Upper lobe of left lung (tissue), 6 donors: ENCODE results near the gene LIPM. TPM values are rescaled to one million over a fixed set of nuclear protein-coding genes. Genes with fewer than 3 reads are reported as not detected.

ENCODE experiments used
- ATAC-seq, 2 donors: fragments of 200-7000 bp; cut with Tn5 transposase; one replicate each; pipeline ENCODE4 v1.9.1; 2022; ENCODE audit warnings: mild to moderate bottlenecking in 2 of 2, moderate library complexity in 2 of 2; ENCODE audit not compliant: low FRiP score in 2 of 2
- DNase-seq, 2 donors: peaks; one replicate each; pipeline ENCODE4 v3.0.0-alpha.2; 2019 to 2020
- H3K27ac ChIP-seq, 4 donors: fragments of 200-600 bp; sonication (generic); one replicate each; pipeline ENCODE4 v1.5.1; 2016 to 2019
- H3K27me3 ChIP-seq, 4 donors: fragments of 200-600 bp; sonication (generic); one replicate each; pipeline ENCODE4 v1.5.1; 2017 to 2019
- H3K36me3 ChIP-seq, 4 donors: fragments of 200-600 bp; sonication (generic); one replicate each; pipeline ENCODE4 v1.5.1; 2016 to 2019
- H3K4me1 ChIP-seq, 4 donors: fragments of 200-600 bp; sonication (generic); one replicate each; pipeline ENCODE4 v1.5.1; 2018 to 2019
- H3K4me3 ChIP-seq, 4 donors: fragments of 200-600 bp; sonication (generic); one replicate each; pipeline ENCODE4 v1.5.1; 2017 to 2019; ENCODE audit warnings: mild to moderate bottlenecking in 2 of 4, moderate library complexity in 1 of 4
- H3K9me3 ChIP-seq, 4 donors: fragments of 200-600 bp; sonication (generic); one replicate each; pipeline ENCODE4 v1.5.1; 2018 to 2019
- CTCF ChIP-seq, 6 experiments: fragments of 450-650 bp in 4 of 6; fragments of 200-600 bp in 2 of 6; sonication (generic) in 2 of 6; IDR thresholded peaks; one replicate each; pipeline ENCODE4 v1.5.1; 2016 to 2019; ENCODE audit warnings: antibody characterized with exemption in 6 of 6
- EP300 ChIP-seq, 4 donors: sonication (generic); formaldehyde crosslinking; IDR thresholded peaks; one replicate each; pipeline ENCODE4 v1.5.1; 2017; ENCODE audit warnings: antibody characterized with exemption in 4 of 4, control low read depth in 2 of 4
- POLR2A ChIP-seq, 4 donors: fragments of 450-650 bp; IDR thresholded peaks; one replicate each; pipeline ENCODE4 v1.5.1; 2016 to 2017; ENCODE audit warnings: antibody characterized with exemption in 4 of 4, mild to moderate bottlenecking in 2 of 4
- POLR2AphosphoS5 ChIP-seq, 2 donors: sonication (generic); formaldehyde crosslinking; IDR thresholded peaks; one replicate each; pipeline ENCODE4 v1.5.1; 2017; ENCODE audit warnings: antibody characterized with exemption in 2 of 2
- WGBS, 2 donors: methylation state at CpG; one replicate each; pipeline ENCODE4 v1.1.5; 2017 to 2018; 5-methylcytosine and 5-hydroxymethylcytosine counted together
- total RNA-seq, 6 donors: library from RNA; depleted of rRNA in 4 of 6; stranded (reverse); fragments of >200 nt in 4 of 6; gene quantifications; one replicate each; pipeline versions ENCODE4 v1.1.0 to v1.2.1, GENCODE V29; 2016 to 2021
- donor health status: DM: no; HTN: no; CAD: no; lungs with moderate emphysema.
- donor health status: DM: no; HTN: yes; CAD: no; lungs with severe emphysema.

Gene LIPM
- total RNA-seq, 6 donors from 2014 or later, result not detected

- Histone ChIP-seq H3K4me3 (no peak within 1 kb of the TSS), H3K4me1 (peaks cover 3 to 29% (median 24%) of the 10 kb centered on the region in 4 donors), H3K9me3 (no peaks in the 10 kb centered on the region), H3K27me3 (no peaks in the 10 kb centered on the region), H3K27ac (peak within 1 kb of the TSS; percentile 5 to 71 (median 54)), H3K36me3 (no peaks in the 10 kb centered on the region)
- DNase-seq (peak in 1 of 2 donors; percentile 87), ATAC-seq (peak; percentile 84 to 91)
- TF ChIP-seq CTCF (IDR thresholded peaks at IDR 0.05), result no peak
- TF ChIP-seq POLR2AphosphoS5 (IDR thresholded peaks at IDR 0.05), result peak; percentile 11 to 22
- peak in 1 of 4 donors; percentile 7 for TF ChIP-seq POLR2A (IDR thresholded peaks at IDR 0.05)
- TF ChIP-seq EP300 (IDR thresholded peaks at IDR 0.05), result peak in 1 of 4 donors; percentile 6
- WGBS, 2 donors, result 37 to 51% methylated on average over 5 of the region's 5 CpGs
Measured at GRCh38 chr10:88851706-88852105, 49.2 kb downstream of the LIPM start, which contains the start of gene ANKRD22. Gene ANKRD22 (minus strand): TSS chr10:88851844. CDS start chr10:88851607, 237 bp downstream.

- peaks cover 3 to 29% (median 24%) of the 10 kb centered on the region in 4 donors for H3K4me1 ChIP-seq
Measured at GRCh38 chr10:88852327-88852726, 49.8 kb downstream of the LIPM start.

GRCh38 chr10:88853155-88853881, 50.8 kb downstream of the LIPM start:
- ATAC-seq, result peak in 1 of 2 donors; percentile 64
- Histone ChIP-seq H3K36me3 (no peaks in the 10 kb centered on the region), H3K9me3 (no peaks in the 10 kb centered on the region), H3K4me1 (peaks cover 3 to 29% (median 24%) of the 10 kb centered on the region in 4 donors), H3K4me3 (no peak overlapping the region), H3K27ac (peak overlapping the region in 3 of 4 donors; percentile 27 to 71 (median 62)), H3K27me3 (no peaks in the 10 kb centered on the region)
- DNase-seq, result no peak
- TF ChIP-seq EP300 (IDR thresholded peaks at IDR 0.05) (no peak), POLR2AphosphoS5 (IDR thresholded peaks at IDR 0.05) (no peak), CTCF (IDR thresholded peaks at IDR 0.05) (no peak), POLR2A (IDR thresholded peaks at IDR 0.05) (no peak)
- 50 to 51% methylated on average over 4 of the region's 4 CpGs for WGBS, 2 donors

More at GRCh38 chr10:88852327-88852726, 49.8 kb downstream of the LIPM start:
- no peak overlapping the region for H3K4me3 ChIP-seq
- TF ChIP-seq POLR2A (IDR thresholded peaks at IDR 0.05) (no peak), CTCF (IDR thresholded peaks at IDR 0.05) (no peak), EP300 (IDR thresholded peaks at IDR 0.05) (no peak), POLR2AphosphoS5 (IDR thresholded peaks at IDR 0.05) (no peak)
- peak overlapping the region in 3 of 4 donors; percentile 46 to 71 (median 62) for H3K27ac ChIP-seq
- ATAC-seq (no peak), DNase-seq (no peak)
- H3K27me3 ChIP-seq, result no peaks in the 10 kb centered on the region
- no peaks in the 10 kb centered on the region for H3K36me3 ChIP-seq
- H3K9me3 ChIP-seq, result no peaks in the 10 kb centered on the region
- 75 to 76% methylated on average over 4 of the region's 4 CpGs for WGBS, 2 donors

- Histone ChIP-seq H3K9me3 (no peaks in the 10 kb centered on the region), H3K27ac (no peak overlapping the region), H3K36me3 (no peaks in the 10 kb centered on the region), H3K27me3 (no peaks in the 10 kb centered on the region), H3K4me3 (no peak overlapping the region), H3K4me1 (peaks cover 3 to 24% (median 24%) of the 10 kb centered on the region in 4 donors)
- no peak for ATAC-seq
- no peak for TF ChIP-seq EP300 (IDR thresholded peaks at IDR 0.05)
- TF ChIP-seq CTCF (IDR thresholded peaks at IDR 0.05), result no peak
- TF ChIP-seq POLR2A (IDR thresholded peaks at IDR 0.05), result no peak
- no peak for TF ChIP-seq POLR2AphosphoS5 (IDR thresholded peaks at IDR 0.05)
- no peak for DNase-seq
- 28 to 37% methylated on average over 3 of the region's 3 CpGs for WGBS, 2 donors
Measured at GRCh38 chr10:88854684-88855083, 52.2 kb downstream of the LIPM start.
